GM21447 (cell line): ENCODE data around the gene COG5.

Experiments
- ATAC-seq: cut with Tn5 transposase; IDR thresholded peaks from one replicate; pipeline ENCODE4 v1.9.1; 2021; ENCODE audit not compliant: unreplicated experiment

The COG5 gene

DNA sequence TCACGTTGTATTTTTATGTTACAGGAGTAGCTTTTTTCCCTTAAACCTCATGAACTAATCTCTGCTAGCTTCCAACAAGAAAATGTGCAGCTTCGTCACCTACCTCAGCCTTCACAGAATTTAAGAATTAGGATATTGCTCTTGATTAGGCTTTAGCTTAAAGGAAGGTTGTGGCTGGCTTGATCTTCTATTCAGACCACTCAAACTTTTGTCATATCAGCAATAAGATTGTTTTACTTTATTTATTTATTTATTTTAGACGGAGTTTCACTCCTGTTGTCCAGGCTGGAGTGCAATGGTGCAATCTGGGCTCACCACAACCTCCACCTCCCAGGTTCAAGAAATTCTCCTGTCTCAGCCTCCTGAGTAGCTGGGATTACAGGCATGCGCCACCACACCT is 219.4 kb downstream of the COG5 start:
- ATAC-seq, result no peak

DNA sequence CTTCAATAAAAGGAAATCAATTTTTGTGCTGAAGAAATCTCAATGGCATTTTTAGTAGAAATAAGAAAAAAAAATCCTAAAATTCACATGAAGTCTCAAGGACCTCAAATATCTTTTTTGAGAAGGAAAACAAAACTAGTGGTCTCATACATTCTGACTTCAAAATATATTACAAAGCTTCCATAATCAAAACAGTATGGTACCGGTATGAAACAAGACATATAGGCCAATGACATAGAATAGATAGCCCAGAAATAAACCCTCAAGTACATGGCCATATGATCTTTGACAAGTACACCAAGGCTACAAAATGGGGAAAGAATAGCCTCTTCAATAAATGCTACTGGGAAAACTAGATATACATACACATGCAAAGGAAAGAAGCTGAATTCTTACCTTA is 225.6 kb downstream of the COG5 start:
- no peak for ATAC-seq

DNA sequence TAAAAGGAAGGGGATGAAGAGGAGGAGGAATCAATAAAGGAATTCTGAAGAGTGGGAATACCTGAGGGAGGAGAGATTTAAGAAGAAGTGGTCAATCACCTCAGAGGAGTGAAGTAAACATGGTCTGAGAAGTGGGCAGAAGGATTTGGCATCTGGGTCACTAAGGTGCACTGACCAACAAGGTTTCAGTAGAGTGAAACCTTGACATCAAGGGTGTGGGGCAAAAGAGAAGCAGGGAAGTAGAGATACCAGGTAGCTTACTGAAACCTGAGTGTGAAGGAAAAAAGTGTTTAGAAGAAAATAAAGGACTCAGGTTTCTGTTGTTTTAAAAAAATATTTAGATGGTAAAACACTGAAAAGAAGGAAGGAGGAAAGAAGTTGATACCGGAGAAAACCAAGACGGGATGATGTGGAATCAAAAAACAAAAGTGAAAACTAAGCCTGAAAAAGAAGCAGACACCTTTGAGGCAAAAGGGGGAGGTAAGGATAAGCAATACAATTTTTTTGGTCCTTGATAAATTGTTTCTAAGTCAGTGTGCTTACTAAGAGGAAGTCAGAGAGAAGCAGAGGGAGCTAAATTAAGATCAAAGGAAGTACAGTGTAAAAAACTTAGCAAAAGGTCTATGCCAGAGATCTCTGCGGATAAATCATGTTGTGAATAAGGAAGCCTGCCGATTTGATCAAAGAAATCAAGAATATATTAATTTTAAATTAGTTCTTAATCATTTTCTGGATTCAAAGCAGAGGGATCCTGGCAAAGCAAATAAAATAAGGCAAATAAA is 231.0 kb downstream of the COG5 start:
- peak; percentile 80 for ATAC-seq

DNA sequence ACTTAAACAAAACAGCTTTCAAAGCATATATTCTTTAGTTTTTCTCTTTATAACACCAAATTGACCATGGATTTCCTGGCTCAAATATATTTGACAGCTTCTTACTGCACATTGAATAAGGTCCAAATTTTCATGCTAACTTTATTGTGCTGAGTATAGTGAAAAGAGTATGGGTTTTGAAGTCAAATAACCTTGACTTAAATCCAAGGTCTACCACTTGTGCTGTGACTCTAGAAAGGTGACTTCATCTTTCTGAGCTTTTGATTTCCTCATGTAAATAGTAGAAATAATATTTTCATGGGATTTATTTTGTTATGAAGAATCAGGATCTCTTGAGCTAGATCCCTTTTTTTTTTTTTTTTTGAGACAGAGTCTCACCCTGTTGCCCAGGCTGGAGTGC is 233.2 kb downstream of the COG5 start:
- ATAC-seq, result no peak

DNA sequence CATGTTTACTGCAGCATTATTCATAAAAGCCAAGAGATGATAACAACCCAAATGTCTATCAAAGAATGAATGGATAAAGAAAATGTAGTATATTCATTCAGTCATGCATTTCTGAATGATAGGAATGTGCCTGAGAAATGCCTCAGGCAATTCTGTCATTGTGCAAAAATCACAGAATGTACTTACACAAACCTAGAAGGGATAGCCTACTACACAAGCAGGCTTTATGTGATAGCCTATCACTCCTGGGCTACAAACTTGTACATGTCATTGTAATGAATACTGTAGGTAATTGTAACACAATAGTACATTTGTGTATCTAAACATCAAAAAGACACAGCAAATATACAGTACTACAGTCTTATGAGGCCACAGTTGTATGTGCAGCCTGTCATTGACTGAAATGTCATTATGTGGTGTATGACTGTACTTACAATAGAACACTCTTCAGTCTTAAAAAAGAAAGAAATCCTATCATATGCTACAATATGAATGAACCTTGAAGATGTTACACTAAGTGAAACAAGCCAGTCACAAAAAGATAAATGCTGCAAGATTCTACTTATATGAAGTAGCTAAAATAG is 235.6 kb downstream of the COG5 start:
- no peak for ATAC-seq

DNA sequence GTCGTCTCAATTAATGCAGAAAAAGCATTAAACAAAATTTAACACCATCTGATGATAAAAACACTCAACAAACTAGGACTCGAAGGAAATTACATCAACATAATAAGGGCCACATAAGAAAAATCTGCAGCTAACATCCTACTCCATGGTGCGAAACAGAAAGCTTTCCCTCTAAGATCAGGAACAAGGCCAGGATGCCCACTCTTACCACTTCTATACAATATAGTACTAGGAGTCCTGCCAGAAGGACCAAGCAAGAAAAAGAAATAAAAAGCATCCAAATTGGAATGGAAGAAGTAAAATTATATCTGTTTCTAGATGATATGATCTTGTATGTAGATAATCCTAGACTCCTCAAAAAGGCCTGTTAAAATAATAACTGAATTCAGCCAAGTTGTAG is 237.7 kb downstream of the COG5 start:
- no peak for ATAC-seq

DNA sequence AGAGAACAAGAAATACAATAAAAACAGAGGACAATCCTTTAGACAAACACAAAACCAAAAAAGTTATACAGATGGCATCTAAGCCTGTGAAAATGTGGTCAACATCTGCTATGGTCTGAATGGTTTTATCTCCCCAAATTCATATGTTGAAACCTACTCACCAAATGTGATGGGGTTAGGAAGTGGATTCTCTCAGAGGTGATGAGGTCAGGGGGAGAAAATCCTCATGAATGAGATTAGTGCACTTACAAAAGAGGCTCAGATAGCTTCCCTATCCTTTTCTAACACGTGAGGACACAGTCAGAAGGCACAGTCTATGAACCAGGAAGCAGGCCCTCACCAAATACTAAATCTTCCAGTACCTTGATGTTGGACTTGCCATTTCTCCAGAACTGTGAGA is 241.7 kb downstream of the COG5 start:
- no peak for ATAC-seq

DNA sequence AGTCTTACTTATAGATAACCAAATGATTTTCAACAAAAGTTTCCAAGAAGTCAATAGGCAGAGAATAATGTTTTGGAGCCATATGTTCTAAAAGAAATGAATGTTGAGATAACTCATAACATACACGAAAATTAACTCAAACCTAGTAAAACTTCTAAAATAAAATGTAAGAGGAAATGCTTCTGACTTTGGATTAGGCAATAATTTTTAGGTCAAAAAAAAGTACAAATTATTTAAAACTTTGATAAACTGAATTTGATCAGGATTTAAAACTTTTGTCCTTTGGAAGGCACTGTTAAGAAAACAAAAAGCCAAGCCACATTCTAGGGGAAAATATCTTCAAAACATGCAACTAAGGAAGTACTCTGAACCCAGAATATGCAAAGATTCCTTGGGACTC is 242.1 kb downstream of the COG5 start:
- no peak for ATAC-seq

DNA sequence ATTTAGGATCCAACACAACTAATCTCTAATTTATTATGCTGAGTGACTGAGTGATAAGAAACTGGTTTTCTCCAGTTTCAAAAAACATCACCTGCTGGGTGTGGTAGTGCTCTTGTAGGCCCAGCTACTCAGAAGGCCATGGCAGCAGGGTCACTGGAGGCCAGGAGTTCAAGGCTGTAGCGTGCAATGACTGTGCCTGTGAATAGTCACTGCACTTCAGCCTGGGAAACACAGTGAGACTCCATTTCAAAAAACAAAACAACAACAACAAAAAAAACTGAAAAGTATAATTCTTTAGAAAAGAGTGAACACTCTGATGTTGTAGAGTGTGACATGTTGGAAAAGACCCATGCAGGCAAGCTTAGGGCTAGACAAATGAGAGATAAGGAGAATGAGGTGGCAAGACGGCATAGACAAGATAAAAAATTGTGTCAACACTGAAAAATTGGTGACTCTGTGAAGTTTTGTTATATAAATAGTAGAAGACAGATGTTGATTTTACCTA is 243.9 kb downstream of the COG5 start:
- no peak for ATAC-seq

DNA sequence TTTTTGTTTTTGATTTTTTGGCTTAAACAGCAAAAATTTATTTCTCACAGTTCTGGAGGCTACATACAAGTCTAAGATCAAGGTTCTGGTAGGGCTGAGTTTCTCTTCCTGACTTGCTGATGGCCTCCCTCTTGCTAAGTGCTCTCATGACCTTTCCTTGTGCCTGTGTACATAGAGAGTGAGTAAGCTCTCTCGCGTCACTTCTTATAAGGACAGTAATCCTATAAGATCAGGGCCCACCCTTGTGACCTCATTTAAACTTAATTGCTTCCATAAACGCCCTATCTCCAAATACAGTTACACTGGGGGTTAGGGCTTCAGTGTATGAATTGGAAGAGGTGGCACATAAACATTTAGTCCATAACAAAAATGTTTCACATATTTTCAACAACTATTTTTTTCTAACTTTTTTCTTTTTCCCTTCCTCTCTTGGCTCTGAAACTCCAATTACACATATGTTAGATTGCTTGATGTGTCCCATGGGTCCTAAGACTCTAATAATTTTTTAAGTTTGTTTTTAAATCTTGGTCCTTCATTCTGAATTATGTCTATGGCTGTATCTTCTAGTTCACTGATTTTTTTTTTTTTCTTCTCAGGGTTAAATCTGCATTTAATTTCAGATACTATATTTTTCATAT is 245.1 kb downstream of the COG5 start:
- ATAC-seq, result no peak

DNA sequence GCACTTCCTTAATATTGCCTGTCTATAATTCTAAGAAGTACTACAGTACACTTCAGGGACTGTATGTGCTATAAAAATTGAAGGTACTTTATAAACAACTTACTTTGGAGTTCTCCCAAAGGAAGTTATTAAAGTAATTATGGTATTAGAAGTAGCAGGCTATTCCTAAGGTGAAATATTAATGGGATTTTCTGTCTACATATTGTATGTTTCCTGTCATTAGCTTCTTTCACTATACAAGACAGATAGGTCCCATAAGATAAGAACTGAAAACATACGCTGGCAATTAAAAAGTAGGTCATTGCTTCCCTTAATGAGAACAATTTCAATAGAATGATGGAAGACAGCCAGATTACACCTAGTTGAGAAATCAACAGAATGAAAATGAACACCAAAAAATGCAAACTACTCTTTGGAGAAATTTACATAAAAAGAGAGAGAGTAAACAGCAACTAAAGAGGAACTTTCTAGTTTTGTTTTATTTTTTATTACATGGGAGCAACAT is 248.0 kb downstream of the COG5 start:
- no peak for ATAC-seq

DNA sequence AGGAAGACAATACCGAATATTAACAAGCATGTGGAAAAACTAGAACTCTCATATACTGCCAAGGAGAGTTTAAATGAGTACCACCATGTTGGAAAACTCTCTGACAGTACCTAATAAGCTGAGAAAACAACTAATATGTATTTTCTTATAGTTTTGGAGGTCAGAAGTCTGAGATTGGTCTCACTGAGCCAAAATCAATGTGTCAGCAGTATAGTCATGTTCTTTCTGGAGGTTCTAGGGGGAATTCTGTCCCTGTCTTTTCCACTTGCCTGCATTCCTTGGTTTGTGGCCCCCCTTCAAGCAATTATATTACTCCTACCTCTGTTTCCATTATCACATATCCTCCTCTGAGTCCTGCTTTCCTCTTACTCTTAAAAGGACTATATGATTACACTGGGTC is 250.4 kb downstream of the COG5 start:
- no peak for ATAC-seq

DNA sequence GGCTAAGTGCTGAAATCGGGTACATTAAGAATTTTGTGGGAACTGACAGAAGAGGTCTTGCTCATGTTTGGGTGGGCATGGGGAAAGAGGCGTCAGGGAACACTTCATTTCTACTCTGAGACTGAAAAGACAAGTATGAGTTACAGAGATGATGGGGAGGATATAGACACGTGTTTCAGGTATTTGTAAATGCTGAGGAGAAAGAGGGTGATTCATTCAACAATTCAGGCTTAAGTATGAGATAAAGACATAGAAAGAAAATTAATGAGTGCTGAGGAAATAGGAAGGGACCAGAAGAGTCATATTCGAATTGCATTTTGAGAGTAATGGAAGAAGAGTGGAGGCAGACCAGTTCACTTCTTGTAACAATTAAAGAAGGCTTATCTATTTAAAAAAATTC is 251.3 kb downstream of the COG5 start:
- no peak for ATAC-seq

DNA sequence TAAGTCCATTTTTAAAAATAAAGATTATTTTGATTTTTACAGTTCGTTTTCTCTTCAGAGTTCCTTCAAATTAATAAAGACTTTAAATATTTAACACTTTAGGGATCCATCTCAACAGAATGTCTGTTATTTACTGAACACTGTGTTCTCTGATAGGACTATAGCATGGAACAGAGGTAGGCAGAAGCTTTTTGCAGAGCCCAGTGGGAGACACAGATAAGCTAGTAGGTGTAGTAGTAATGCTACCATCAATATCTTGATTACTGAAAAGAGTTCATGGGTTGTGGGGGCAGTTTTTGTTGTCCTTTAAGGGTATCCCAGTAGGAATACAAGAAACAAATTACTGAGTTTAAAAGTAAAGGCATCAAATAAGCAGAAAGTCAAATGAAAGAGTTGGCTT is 254.4 kb downstream of the COG5 start:
- ATAC-seq, result no peak

DNA sequence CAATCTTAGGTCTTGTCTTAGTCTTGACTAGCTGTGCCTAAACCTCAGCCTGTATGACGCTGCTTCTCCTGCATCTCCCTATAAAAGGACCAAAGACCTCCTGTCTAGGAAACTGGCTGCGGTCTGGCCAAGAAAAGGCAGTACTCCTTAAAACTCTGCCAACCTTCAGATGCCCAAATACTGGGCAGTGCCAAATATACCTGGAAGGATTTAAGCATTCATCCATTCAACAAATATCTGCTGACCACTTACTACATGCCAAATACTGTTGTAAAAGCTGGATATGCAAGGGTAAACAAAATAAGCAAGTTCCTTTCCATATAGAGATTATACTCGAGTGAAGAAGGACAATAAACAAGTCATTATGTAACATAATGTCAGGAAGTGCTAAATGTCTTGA is 259.1 kb downstream of the COG5 start:
- ATAC-seq, result no peak

DNA sequence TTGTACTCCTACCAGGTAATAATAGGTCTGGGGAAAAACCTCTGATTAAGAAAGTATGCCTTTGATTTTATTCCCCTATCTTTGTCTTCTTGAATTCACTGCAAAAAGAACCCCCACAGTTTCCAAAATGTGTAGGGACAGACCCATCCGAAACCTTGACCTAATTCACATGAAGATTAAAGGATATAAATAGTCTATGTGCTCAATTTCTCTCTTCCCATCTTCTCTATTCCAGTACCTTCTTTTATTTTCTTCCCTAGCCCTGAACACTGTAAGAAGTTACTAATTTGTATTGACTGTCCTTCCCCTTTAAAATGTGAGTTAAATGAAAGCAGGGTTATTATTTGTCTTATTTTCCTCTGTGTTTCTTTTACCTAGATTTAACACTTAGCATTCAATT is 259.7 kb downstream of the COG5 start:
- ATAC-seq, result no peak

DNA sequence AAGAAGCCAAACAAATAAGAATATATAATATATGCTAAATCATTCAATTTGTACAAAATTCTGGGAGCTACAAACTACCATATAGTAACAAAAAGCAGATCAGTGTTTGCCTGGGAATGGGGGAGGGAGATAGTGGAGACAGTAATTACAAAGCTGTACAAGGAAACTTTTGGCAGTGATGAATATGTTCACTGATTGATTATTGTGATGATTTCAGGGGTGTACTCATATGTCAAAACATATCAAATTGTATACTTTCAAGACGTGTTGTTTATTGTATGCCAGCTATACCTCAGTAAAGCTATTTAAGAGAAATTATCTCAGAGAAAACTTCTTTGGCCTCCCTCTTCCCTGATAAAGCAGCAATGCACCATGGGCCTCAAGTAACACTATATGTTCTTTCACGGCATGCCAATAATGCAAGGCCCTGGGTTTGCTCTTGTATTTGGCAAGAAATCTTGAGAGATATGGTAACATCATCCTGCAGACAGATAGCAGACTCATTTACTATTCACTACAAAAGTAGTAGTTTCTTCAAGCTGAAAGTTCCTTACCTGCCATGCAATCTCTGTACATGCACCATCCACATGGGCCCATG is 261.4 kb downstream of the COG5 start:
- ATAC-seq, result no peak

DNA sequence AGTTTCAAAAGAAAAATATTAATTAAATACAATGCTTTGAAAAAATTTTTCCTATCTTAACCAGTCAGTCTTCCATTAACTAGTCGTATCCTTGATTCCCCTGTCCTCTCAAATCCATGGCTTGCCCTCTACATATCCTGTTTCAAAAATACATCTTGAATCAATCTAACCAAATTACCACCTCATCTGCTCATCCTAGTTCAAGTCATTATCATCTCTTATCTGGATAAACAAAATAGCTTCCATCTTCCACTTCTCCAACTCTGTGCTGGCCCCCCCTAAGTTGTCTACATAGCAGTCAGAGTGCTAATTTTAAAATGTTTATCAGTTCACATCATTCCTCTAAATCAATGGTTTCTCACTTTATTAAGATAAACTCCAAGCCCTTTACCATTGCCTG is 269.5 kb downstream of the COG5 start:
- no peak for ATAC-seq

DNA sequence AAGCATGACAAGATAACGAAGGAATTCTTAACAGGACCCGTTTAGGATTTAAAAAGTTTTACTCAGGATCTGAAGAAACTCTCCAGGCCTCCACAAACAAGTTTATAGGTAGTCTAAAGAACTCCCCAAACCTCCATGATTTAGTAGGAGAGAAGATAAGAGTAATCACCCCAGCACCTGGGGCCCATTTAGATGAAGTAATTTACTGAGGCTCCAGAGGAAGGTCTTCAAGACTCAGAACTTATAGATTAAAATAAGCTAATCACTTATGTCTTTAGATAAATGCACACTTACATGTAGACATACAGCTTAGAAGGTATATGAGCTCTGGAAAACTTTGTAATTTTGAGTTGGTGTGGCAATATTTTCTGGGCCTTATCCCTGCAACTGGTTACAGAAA is 271.1 kb downstream of the COG5 start:
- no peak for ATAC-seq

DNA sequence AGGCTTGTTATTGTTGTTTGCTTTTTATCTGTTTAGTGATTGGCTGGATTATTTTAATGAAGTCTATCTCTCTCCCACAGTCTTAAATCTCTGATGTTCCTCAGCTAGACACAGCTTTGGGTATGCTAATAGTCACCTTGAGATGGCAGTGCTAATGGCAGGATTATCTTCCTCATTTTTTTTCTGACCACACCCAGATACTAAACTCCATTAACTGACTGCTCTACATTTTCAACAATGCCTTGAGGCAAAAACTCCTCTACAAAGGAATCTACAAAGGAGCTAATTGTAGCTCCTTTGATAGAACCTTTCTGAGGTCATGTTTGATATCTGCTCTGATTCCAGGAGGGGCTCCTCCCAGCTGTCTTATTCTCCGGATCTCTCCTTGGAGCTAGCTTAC is 272.3 kb downstream of the COG5 start:
- ATAC-seq, result no peak

DNA sequence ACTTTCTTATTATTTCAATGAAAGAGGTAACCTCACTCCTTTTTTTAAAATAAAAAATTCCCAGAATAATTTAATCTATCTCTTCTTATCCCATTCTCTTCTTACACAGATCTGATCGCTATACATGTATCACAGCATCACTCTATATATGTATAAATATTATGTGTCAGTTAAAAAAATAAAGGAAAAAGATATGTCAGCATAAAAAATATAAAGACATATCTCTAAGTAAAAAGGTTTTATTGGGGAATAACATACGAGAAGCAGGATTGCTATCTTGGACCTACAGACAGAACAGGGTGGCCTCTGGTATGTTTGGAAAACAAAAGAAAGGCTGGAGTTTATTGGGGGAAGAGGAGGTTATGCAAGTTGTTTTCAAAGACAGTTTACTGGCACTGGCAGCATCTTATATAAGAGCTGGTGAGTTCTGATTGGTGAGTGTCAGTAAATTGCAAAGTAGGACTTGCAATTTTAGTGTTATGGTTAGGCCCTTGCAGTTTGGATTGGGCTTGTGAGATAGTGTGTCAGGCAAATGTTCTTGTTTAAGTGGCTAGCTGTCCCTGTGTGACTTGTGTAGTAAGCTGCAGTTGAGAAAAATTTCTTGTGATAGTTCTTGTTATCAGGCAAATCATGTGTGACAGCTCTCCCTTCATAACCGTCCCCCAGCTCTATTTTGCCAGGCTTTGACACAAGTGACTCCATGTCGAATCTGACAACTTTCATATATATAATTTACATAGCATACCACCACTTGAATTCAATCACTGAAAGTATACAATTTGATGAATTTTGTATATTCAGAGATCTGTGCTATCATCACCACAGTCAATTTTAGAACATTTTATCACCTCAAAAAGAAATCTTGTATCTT is 276.7 kb downstream of the COG5 start:
- ATAC-seq, result no peak
